Ascending aorta (tissue), 2 donors: ENCODE data around the gene ACTG1. TPM values are rescaled to one million over a fixed set of nuclear protein-coding genes. Genes with fewer than 3 reads are reported as not detected.

Experiments
- DNase-seq, 2 donors: peaks; one replicate each; pipeline ENCODE4 v3.0.0-alpha.2; 2019; ENCODE audit warnings: low spot score in 2 of 2
- H3K27ac ChIP-seq, 2 donors: fragments of 200-600 bp; sonication (generic); one replicate each; pipeline ENCODE4 v1.5.1; 2016 to 2017; ENCODE audit warnings: mild to moderate bottlenecking in 1 of 2
- H3K27me3 ChIP-seq: fragments of 200-600 bp; sonication (generic); one replicate; pipeline ENCODE4 v1.5.1; 2017
- H3K36me3 ChIP-seq, 2 donors: fragments of 200-600 bp; sonication (generic); one replicate each; pipeline ENCODE4 v1.5.1; 2016
- H3K4me1 ChIP-seq, 2 donors: fragments of 200-600 bp; sonication (generic); one replicate each; pipeline ENCODE4 v1.5.1; 2016 to 2017; ENCODE audit warnings: mild to moderate bottlenecking in 1 of 2
- H3K4me3 ChIP-seq, 2 donors: fragments of 200-600 bp; sonication (generic); one replicate each; pipeline ENCODE4 v1.5.1; 2016 to 2017; ENCODE audit warnings: mild to moderate bottlenecking in 1 of 2
- H3K9me3 ChIP-seq, 2 donors: fragments of 200-600 bp; sonication (generic); one replicate each; pipeline ENCODE4 v1.5.1; 2016
- intact Hi-C: fragments of 100-400 bp; cut with DNase I; formaldehyde crosslinking; loops from one replicate; pipeline ENCODE4 v1.15.1; 2023
- total RNA-seq: library from RNA; depleted of rRNA; stranded (reverse); fragments of >200 nt; gene quantifications from one replicate; pipeline ENCODE4 v1.1.0, GENCODE V29; 2016
- TF ChIP-seq, protein P1 (sequence below), 3 experiments: fragments of 200-600 bp in 2 of 3; fragments of 450-650 bp in 1 of 3; sonication (generic) in 2 of 3; IDR thresholded peaks; one replicate each; pipeline ENCODE4 v1.5.1; 2016 to 2019; ENCODE audit warnings: antibody characterized with exemption in 3 of 3, mild to moderate bottlenecking in 1 of 3, moderate library complexity in 1 of 3

Gene ACTG1
- total RNA-seq, 1 donor from 2014 or later: 6,075 TPM

DNA sequence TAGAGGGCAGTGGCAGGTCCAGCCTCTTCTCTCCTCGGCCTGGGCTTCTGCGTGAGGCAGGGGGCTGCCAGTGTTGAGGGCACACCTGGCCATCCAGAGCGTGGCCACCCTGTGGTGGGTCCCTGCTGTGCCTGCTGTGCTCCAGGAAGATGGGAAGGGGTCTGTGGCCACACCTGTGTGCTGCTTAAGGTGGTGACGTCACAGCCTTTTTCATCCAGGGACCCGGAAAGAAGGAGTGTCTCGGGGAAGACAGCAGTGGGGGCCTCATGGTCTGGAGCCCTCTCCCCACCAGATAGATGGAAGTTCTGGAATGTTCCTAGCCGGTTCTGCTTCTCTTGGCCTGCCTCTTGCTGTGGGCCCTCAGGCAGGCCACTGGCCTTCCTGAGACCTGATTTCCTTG is 36.5 kb downstream of the ACTG1 start:
- Histone ChIP-seq H3K36me3 (no peaks in the 10 kb centered on the region), H3K4me1 (peaks cover 3 to 15% of the 10 kb centered on the region in 2 donors), H3K27ac (no peak overlapping the region), H3K27me3 (no peaks in the 10 kb centered on the region), H3K4me3 (no peak overlapping the region), H3K9me3 (no peaks in the 10 kb centered on the region)
- intact Hi-C loops: no loop called here
- TF ChIP-seq, protein P1, sequence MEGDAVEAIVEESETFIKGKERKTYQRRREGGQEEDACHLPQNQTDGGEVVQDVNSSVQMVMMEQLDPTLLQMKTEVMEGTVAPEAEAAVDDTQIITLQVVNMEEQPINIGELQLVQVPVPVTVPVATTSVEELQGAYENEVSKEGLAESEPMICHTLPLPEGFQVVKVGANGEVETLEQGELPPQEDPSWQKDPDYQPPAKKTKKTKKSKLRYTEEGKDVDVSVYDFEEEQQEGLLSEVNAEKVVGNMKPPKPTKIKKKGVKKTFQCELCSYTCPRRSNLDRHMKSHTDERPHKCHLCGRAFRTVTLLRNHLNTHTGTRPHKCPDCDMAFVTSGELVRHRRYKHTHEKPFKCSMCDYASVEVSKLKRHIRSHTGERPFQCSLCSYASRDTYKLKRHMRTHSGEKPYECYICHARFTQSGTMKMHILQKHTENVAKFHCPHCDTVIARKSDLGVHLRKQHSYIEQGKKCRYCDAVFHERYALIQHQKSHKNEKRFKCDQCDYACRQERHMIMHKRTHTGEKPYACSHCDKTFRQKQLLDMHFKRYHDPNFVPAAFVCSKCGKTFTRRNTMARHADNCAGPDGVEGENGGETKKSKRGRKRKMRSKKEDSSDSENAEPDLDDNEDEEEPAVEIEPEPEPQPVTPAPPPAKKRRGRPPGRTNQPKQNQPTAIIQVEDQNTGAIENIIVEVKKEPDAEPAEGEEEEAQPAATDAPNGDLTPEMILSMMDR (IDR thresholded peaks at IDR 0.05): no peak
- DNase-seq: no peak

DNA sequence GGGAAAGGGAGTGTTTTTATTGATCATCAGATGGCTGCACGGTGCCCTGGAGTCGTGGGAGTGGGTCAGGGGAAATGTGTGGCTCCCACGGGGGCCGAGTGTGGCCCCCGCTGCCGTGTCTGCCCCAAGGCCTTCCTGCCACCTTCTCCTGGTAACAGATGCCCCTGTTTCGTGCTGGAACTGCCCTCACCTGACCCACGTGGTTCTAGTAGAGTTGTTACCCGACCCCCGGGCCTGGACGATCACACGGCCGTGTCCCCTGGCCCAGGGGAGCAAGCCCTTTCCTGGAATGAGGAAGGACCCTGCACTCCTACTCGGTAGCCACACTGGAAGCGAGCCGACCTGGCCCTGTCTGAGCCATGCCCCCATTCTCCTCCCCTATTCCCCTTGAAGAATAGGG is 37.6 kb downstream of the ACTG1 start:
- TF ChIP-seq, protein P1 (IDR thresholded peaks at IDR 0.05): no peak
- DNase-seq: no peak
- Histone ChIP-seq H3K4me1 (peaks cover 0 to 3% of the 10 kb centered on the region in 2 donors), H3K27me3 (no peaks in the 10 kb centered on the region), H3K9me3 (no peaks in the 10 kb centered on the region), H3K4me3 (no peak overlapping the region), H3K36me3 (no peaks in the 10 kb centered on the region), H3K27ac (no peak overlapping the region)
- intact Hi-C loops: no loop called here

DNA sequence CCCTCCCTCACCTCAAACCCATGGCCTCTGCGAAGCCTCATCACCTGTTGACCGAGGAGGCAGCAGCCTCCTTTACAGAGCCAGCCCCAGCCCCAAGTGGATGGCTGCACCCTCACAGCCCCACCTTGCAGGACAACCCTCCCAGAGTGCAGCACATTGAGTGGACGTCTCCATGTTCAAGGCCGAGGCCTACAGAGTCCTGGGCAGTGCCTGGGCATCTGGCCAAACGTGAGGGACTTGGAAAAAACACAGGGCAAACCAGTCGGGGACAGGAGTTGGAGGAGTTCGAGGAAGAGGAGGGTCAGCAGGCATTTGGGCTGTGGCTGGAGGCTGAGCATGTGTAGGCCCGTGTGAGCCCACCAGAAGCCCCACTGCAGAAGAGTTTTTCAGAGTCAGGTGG is 39.6 kb downstream of the ACTG1 start:
- TF ChIP-seq, protein P1 (IDR thresholded peaks at IDR 0.05): no peak
- no peak for DNase-seq
- Histone ChIP-seq H3K36me3 (no peaks in the 10 kb centered on the region), H3K4me1 (no peaks in the 10 kb centered on the region), H3K27ac (no peak overlapping the region), H3K4me3 (no peak overlapping the region), H3K27me3 (no peaks in the 10 kb centered on the region), H3K9me3 (no peaks in the 10 kb centered on the region)
- intact Hi-C loops: no loop called here

DNA sequence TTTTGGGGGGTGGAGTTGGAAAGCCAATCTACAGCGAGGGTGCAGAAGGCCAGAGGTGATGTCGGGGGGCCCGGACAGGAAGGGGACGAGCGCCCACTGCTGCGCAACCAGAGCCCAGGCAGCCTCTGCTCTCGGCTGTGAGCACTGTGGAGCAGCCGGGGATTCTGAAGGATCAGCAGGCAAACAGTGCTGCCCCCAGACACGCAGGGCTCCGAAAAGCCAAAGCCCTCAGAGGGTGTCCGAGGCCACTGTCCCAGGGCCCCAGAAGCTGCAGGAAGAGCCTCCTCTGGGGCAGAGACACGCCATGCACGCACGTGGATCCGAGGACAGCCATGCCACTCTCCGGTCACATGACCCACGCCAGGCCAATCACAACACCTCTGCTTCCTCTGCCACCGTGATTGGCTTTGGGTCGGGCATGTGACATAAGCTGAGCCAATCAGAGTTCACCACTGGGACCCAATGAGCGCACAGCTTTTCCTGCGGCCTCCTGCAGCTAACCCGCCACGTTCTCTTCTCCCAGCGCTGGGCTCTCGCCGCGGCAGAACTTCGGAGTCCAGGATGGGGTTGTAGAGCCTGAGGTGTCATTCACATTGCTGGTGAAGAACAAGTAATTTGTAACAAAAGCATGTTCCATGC is 40.7 kb downstream of the ACTG1 start:
- H3K9me3 ChIP-seq: no peaks in the 10 kb centered on the region
- H3K27ac ChIP-seq: no peak overlapping the region
- H3K27me3 ChIP-seq: no peaks in the 10 kb centered on the region
- H3K4me3 ChIP-seq: no peak overlapping the region
- intact Hi-C loops: no loop called here
- DNase-seq: no peak
- TF ChIP-seq, protein P1 (IDR thresholded peaks at IDR 0.05): no peak
- H3K36me3 ChIP-seq: no peaks in the 10 kb centered on the region
- H3K4me1 ChIP-seq: no peaks in the 10 kb centered on the region

DNA sequence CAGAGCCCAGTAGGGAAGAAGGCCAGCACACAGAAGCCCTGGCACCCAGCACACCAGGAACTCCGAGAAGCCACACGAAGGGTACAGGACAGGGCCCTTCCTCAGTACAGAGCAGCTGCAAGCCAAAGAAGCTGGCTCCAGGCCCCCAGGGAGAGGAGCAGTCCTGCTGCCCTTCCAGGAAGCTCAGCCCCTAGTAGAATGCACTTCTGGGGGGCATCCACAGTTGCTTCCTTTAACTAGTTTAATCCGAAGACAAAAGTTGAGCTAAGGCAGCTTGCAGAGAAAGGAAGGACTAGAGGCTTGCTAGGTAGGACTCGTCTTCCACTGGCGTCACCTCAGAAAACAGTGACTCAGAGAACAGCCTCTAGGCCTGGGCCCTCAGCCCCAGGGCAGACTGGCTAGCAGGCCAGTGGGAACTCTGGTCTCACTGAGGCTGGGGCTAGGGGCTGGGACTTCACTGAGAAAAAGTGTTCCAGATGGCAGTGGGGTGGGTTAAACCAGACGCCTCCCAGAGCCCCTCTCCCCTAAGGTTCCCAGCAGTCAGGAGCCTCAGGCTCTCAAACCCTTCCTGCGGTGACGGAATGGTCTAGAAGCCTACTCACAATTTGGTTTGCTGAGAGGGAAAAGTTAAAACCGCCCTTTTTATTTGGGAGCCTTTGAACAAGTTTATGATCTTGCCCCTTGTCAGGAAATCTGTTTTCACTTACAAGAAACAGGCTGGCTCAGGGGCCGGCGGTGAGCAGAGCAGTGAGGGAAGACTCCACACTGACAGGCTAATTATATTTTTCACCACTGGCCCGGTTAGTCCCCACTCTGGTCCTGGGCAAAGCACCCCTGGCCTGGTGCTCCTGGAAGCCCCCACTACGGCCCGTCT is 41.4 kb downstream of the ACTG1 start:
- Histone ChIP-seq H3K9me3 (no peaks in the 10 kb centered on the region), H3K27ac (no peak overlapping the region), H3K36me3 (no peaks in the 10 kb centered on the region), H3K4me1 (no peaks in the 10 kb centered on the region), H3K27me3 (no peaks in the 10 kb centered on the region), H3K4me3 (no peak overlapping the region)
- DNase-seq: no peak
- TF ChIP-seq, protein P1 (IDR thresholded peaks at IDR 0.05): no peak
- intact Hi-C loops: no loop called here
